ENCODE data around the gene FES.
"Not testable (repeated sequence)": the region's sequence is repeated elsewhere in the genome, so short reads cannot be mapped to it uniquely, and the experiment has no call there.

FES gene

GRCh38 chr15:90873488-90873997 lies 10.8 kb upstream of the FES start:
- Histone ChIP-seq H4K20me1 (ENCODE audit: insufficient read depth, low read length) (no peaks in the 10 kb centered on the region), H3F3A (ENCODE audit: insufficient read depth, low read length) (no peaks in the 10 kb centered on the region), H2AFZ (ENCODE audit: low read length) (no peak overlapping the region), H3K4me2 (ENCODE audit: low read length) (no peak overlapping the region), H3K36me3 (ENCODE audit: insufficient read depth, low read length) (no peaks in the 10 kb centered on the region), H3K4me1 (ENCODE audit: insufficient read depth, low read length, severe bottlenecking) (peaks cover 21% of the 10 kb centered on the region), H3K9me2 (ENCODE audit: low read depth, low read length) (no peaks in the 10 kb centered on the region), H3K9me3 (ENCODE audit: low read length) (no peaks in the 10 kb centered on the region), H3K27me3 (ENCODE audit: insufficient read depth, low read length) (0 out of 2 replicates have a peak, but pooled peaks cover 9% of the 10 kb centered on the region), H3K4me3 (ENCODE audit: low read depth, low read length, poor library complexity, severe bottlenecking) (no peak overlapping the region), H3K79me2 (ENCODE audit: insufficient read depth, low read length) (no peaks in the 10 kb centered on the region), H3K9ac (ENCODE audit: low read length) (no peak overlapping the region), H3K27ac (ENCODE audit: low read depth, low read length, poor library complexity, severe bottlenecking) (no peak overlapping the region)
- no peak for TF ChIP-seq EZH2 (IDR thresholded peaks at IDR 0.05; ENCODE audit: borderline replicate concordance, low read length)
- no peak for TF ChIP-seq CTCF (IDR thresholded peaks at IDR 0.05; ENCODE audit: low read length)

- Histone ChIP-seq H2AFZ (ENCODE audit: low read length) (no peak overlapping the region), H3K9me2 (ENCODE audit: low read depth, low read length) (no peaks in the 10 kb centered on the region), H3K4me3 (ENCODE audit: low read depth, low read length, poor library complexity, severe bottlenecking) (no peak overlapping the region), H3K36me3 (ENCODE audit: insufficient read depth, low read length) (no peaks in the 10 kb centered on the region), H3K27ac (ENCODE audit: low read depth, low read length, poor library complexity, severe bottlenecking) (no peak overlapping the region), H3K9ac (ENCODE audit: low read length) (no peak overlapping the region), H3K79me2 (ENCODE audit: insufficient read depth, low read length) (no peaks in the 10 kb centered on the region), H4K20me1 (ENCODE audit: insufficient read depth, low read length) (no peaks in the 10 kb centered on the region), H3K4me1 (ENCODE audit: insufficient read depth, low read length, severe bottlenecking) (peaks cover 21% of the 10 kb centered on the region), H3K9me3 (ENCODE audit: low read length) (no peaks in the 10 kb centered on the region), H3K4me2 (ENCODE audit: low read length) (no peak overlapping the region), H3K27me3 (ENCODE audit: insufficient read depth, low read length) (0 out of 2 replicates have a peak, but pooled peaks cover 9% of the 10 kb centered on the region), H3F3A (ENCODE audit: insufficient read depth, low read length) (no peaks in the 10 kb centered on the region)
- no peak for TF ChIP-seq EZH2 (IDR thresholded peaks at IDR 0.05; ENCODE audit: borderline replicate concordance, low read length)
- TF ChIP-seq CTCF (IDR thresholded peaks at IDR 0.05; ENCODE audit: low read length), result no peak
Observed at GRCh38 chr15:90873998-90874605, 10.2 kb upstream of the FES start.

- H3K79me2 ChIP-seq (ENCODE audit: insufficient read depth, low read length); H3K4me2 ChIP-seq (ENCODE audit: low read length); H3K36me3 ChIP-seq (ENCODE audit: insufficient read depth, low read length); H2AFZ ChIP-seq (ENCODE audit: low read length); H3K27ac ChIP-seq (ENCODE audit: low read depth, low read length, poor library complexity, severe bottlenecking); H3K9me3 ChIP-seq (ENCODE audit: low read length); H3K4me3 ChIP-seq (ENCODE audit: low read depth, low read length, poor library complexity, severe bottlenecking); H4K20me1 ChIP-seq (ENCODE audit: insufficient read depth, low read length); H3K27me3 ChIP-seq (ENCODE audit: insufficient read depth, low read length); H3K9me2 ChIP-seq (ENCODE audit: low read depth, low read length); H3F3A ChIP-seq (ENCODE audit: insufficient read depth, low read length); H3K9ac ChIP-seq (ENCODE audit: low read length): not testable (repeated sequence)
- H3K4me1 ChIP-seq (ENCODE audit: insufficient read depth, low read length, severe bottlenecking), result peaks cover 16% of the 10 kb centered on the region
Observed at GRCh38 chr15:90874986-90875385, 9.3 kb upstream of the FES start.

GRCh38 chr15:90875549-90875981 lies 8.7 kb upstream of the FES start:
- Histone ChIP-seq H3K4me2 (ENCODE audit: low read length) (no peak overlapping the region), H3K9me2 (ENCODE audit: low read depth, low read length) (no peaks in the 10 kb centered on the region), H3K27ac (ENCODE audit: low read depth, low read length, poor library complexity, severe bottlenecking) (no peak overlapping the region), H3K9ac (ENCODE audit: low read length) (no peak overlapping the region), H3K4me1 (ENCODE audit: insufficient read depth, low read length, severe bottlenecking) (peaks cover 15% of the 10 kb centered on the region), H3K27me3 (ENCODE audit: insufficient read depth, low read length) (0 out of 2 replicates have a peak, but pooled peaks cover 9% of the 10 kb centered on the region), H3K79me2 (ENCODE audit: insufficient read depth, low read length) (no peaks in the 10 kb centered on the region), H3K9me3 (ENCODE audit: low read length) (no peaks in the 10 kb centered on the region), H3K36me3 (ENCODE audit: insufficient read depth, low read length) (no peaks in the 10 kb centered on the region), H4K20me1 (ENCODE audit: insufficient read depth, low read length) (no peaks in the 10 kb centered on the region), H2AFZ (ENCODE audit: low read length) (no peak overlapping the region), H3K4me3 (ENCODE audit: low read depth, low read length, poor library complexity, severe bottlenecking) (no peak overlapping the region), H3F3A (ENCODE audit: insufficient read depth, low read length) (no peaks in the 10 kb centered on the region)
- no peak for TF ChIP-seq EZH2 (IDR thresholded peaks at IDR 0.05; ENCODE audit: borderline replicate concordance, low read length)
- no peak for TF ChIP-seq CTCF (IDR thresholded peaks at IDR 0.05; ENCODE audit: low read length)

Data from OCI-LY1 (cell line).